CD8-positive, alpha-beta memory T cell (primary cell): ENCODE data around the gene NONO. TPM values are rescaled to one million over a fixed set of nuclear protein-coding genes. Genes with fewer than 3 reads are reported as not detected.
"Not testable (repeated sequence)": the region's sequence is repeated elsewhere in the genome, so short reads cannot be mapped to it uniquely, and the experiment has no call there.

Experiments used
- CTCF ChIA-PET: fragments of 350-600 bp; sonication (Branson Sonifier 250); formaldehyde crosslinking; loops from one replicate; lab custom pipeline; 2021; ENCODE audit warnings: antibody characterized with exemption; lab: Charles Lee
- POLR2A ChIA-PET: fragments of 350-600 bp; sonication (Branson Sonifier 250); formaldehyde crosslinking; loops from one replicate; lab custom pipeline; 2021; ENCODE audit warnings: antibody characterized with exemption; lab: Charles Lee
- DNase-seq, 5 donors: peaks; one replicate each; pipeline versions ENCODE4 v3.0.0 to v3.0.0-alpha.2; 2020 to 2022; ENCODE audit warnings: mixed read lengths in 1 of 5
- H3K27ac ChIP-seq: one replicate; pipeline ENCODE4 v1.7.0; 2013; ENCODE audit warnings: low read depth, mild to moderate bottlenecking, low read length, moderate library complexity
- H3K27me3 ChIP-seq: 2 replicates; pipeline ENCODE4 v1.7.0; 2013; ENCODE audit warnings: low read length, mild to moderate bottlenecking; ENCODE audit not compliant: insufficient read depth, poor library complexity, severe bottlenecking
- H3K36me3 ChIP-seq: 2 replicates; pipeline ENCODE4 v1.7.0; 2013; ENCODE audit warnings: mild to moderate bottlenecking, low read length, moderate library complexity; ENCODE audit not compliant: insufficient read depth
- H3K4me1 ChIP-seq: 2 replicates; pipeline ENCODE4 v1.7.0; 2013; ENCODE audit warnings: mild to moderate bottlenecking, low read length, moderate library complexity; ENCODE audit not compliant: insufficient read depth
- H3K4me3 ChIP-seq: 2 replicates; pipeline ENCODE4 v1.7.0; 2013; ENCODE audit warnings: mild to moderate bottlenecking, low read length
- H3K9me3 ChIP-seq: 2 replicates; pipeline ENCODE4 v1.7.0; 2013; ENCODE audit warnings: mild to moderate bottlenecking, low read length
- H3K27ac Mint-ChIP-seq, 8 donors: one replicate each; pipeline ENCODE4 v1.8.0; 2020 to 2021; ENCODE audit warnings: mixed read lengths in 8 of 8, mild to moderate bottlenecking in 6 of 8, inconsistent platforms in 3 of 8, moderate library complexity in 3 of 8
- H3K27me3 Mint-ChIP-seq, 2 donors: one replicate each; pipeline ENCODE4 v1.8.0; 2020 to 2021; ENCODE audit warnings: mixed read lengths in 2 of 2, mild to moderate bottlenecking in 1 of 2, moderate library complexity in 1 of 2
- H3K36me3 Mint-ChIP-seq, 3 donors: one replicate each; pipeline ENCODE4 v1.8.0; 2020 to 2021; ENCODE audit warnings: mixed read lengths in 3 of 3, inconsistent platforms in 1 of 3, mild to moderate bottlenecking in 1 of 3
- H3K4me1 Mint-ChIP-seq, 3 donors: one replicate each; pipeline ENCODE4 v1.8.0; 2020 to 2021; ENCODE audit warnings: mixed read lengths in 3 of 3, inconsistent platforms in 1 of 3, mild to moderate bottlenecking in 1 of 3
- H3K4me3 Mint-ChIP-seq, 7 donors: one replicate each; pipeline ENCODE4 v1.8.0; 2020 to 2021; ENCODE audit warnings: mixed read lengths in 7 of 7, mild to moderate bottlenecking in 6 of 7, moderate library complexity in 4 of 7, inconsistent platforms in 2 of 7
- H3K9me3 Mint-ChIP-seq, 5 donors: one replicate each; pipeline ENCODE4 v1.8.0; 2020 to 2022; ENCODE audit warnings: mixed read lengths in 5 of 5, mild to moderate bottlenecking in 3 of 5, moderate library complexity in 2 of 5, inconsistent platforms in 1 of 5
- polyA plus RNA-seq: library from polyadenylated mRNA; unstranded; fragments of 300-500 nt; fragmentation: Illumina TruSeq; gene quantifications from one replicate; pipeline ENCODE4 v1.2.3, GENCODE V29; 2021
- total RNA-seq, 2 experiments: library from RNA; stranded (reverse); gene quantifications; one replicate each; pipeline ENCODE4 v1.2.3, GENCODE V29; 2021

NONO gene
- total and polyA plus RNA-seq, 3 experiments from 2014 or later: 170 to 542 (median 532) TPM

DNA sequence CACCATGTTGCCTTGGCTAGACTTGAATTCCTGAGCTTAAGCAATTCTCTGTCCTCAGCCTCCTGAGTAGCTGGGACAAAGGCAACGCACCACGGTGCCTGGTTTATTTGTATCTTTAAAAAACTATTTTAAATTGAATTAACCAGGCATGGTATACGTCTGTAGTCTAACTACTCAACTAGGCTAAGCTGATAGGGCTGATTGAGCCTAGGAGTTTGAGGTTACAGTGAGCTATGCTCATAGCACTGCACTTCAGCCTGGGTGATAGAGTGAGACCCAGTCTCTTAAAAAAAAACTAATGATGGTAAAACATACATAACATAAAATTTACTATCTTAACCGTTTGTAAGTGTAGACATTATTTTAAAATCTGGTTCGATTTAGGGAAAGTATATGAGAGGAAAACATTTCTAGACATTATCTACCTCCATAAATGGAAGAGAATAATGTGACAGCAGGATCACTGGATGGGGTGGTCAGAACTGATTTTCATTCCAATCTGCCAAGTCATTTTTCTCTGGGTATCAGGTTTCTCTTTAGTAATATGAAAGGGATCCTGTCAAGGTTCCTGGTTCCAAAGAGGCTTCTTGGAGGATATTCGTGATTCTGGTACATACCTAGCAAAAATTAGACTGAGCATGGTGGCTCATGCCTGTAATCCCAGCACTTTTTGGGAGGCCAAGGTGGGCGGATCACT, 9.4 kb downstream of the NONO start:
- Mint-ChIP-seq H3K4me1 (peaks cover 8 to 20% (median 8%) of the 10 kb centered on the region in 3 donors), H3K4me3 (no peak overlapping the region), H3K27me3 (no peaks in the 10 kb centered on the region), H3K9me3 (no peaks in the 10 kb centered on the region), H3K36me3 (peaks cover 0 to 60% (median 3%) of the 10 kb centered on the region in 3 donors), H3K27ac (peak overlapping the region in 1 of 8 donors; percentile 54)
- Histone ChIP-seq H3K27me3 (no peaks in the 10 kb centered on the region), H3K36me3 (peaks cover 46% of the 10 kb centered on the region), H3K4me1 (no peaks in the 10 kb centered on the region), H3K4me3 (no peak overlapping the region), H3K27ac (no peak overlapping the region), H3K9me3 (no peaks in the 10 kb centered on the region)
- no peak for DNase-seq
- POLR2A ChIA-PET: no interaction called here
- CTCF ChIA-PET: interaction anchor here (1.3 to 1.7 kb wide), 2 partner anchors 9 to 114 kb away, joined by 3 to 6 read pairs; partner anchors contain the start of gene NONO

DNA sequence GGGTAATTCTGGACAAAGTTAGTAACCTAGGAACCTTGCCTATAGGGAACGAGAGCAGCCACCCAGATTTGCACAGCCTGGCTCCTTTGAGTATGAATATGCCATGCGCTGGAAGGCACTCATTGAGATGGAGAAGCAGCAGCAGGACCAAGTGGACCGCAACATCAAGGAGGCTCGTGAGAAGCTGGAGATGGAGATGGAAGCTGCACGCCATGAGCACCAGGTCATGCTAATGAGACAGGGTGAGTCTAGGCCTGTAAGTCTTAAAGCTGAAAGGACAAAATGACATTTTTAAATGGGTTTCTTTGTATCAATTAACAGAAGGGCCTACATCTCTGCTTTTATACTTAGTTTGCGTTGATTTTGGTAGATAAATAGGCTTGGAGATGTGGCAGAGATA, 13.4 kb downstream of the NONO start:
- Mint-ChIP-seq H3K27ac (peak overlapping the region in 1 of 8 donors; percentile 48), H3K4me1 (no peaks in the 10 kb centered on the region), H3K36me3 (peaks cover 2 to 75% (median 7%) of the 10 kb centered on the region in 3 donors), H3K4me3 (no peak overlapping the region), H3K27me3 (peaks cover 0 to 10% of the 10 kb centered on the region in 2 donors), H3K9me3 (no peaks in the 10 kb centered on the region)
- Histone ChIP-seq H3K27ac (no peak overlapping the region), H3K4me1 (no peaks in the 10 kb centered on the region), H3K36me3 (peaks cover 40% of the 10 kb centered on the region), H3K27me3 (no peaks in the 10 kb centered on the region), H3K4me3 (no peak overlapping the region), H3K9me3 (no peaks in the 10 kb centered on the region)
- DNase-seq: no peak
- ChIA-PET POLR2A (no interaction called here), CTCF (no interaction called here)

DNA sequence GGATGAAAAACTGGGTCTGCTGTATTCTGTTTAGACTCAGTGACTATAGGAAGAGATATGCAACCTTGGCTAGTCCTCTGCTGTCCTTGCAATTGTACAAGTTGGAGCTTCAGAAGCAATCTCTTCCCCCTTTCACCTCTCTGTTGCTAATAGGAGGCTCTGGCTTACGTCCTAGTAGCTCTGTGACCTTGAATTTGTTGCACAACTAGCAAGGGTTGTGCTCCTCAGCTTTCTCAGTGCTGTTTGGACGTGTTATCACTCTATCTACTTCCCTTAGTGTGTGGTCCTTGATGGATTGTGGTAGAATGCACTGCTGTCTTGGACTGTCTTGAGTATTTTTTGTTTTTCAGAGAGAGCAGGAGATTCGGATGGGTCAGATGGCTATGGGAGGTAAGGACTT, 14.7 kb downstream of the NONO start:
- H3K36me3 Mint-ChIP-seq: peaks cover 2 to 66% (median 7%) of the 10 kb centered on the region in 3 donors
- H3K36me3 ChIP-seq: peaks cover 36% of the 10 kb centered on the region
- CTCF ChIA-PET: no interaction called here

GRCh38 chrX:71300064-71300463, 16.6 kb downstream of the NONO start:
- H3K9me3 ChIP-seq, H3K27me3 Mint-ChIP-seq, H3K27ac Mint-ChIP-seq, H3K27ac ChIP-seq, H3K4me3 ChIP-seq, DNase-seq, H3K27me3 ChIP-seq, H3K9me3 Mint-ChIP-seq, H3K4me1 Mint-ChIP-seq, CTCF ChIA-PET, H3K4me3 Mint-ChIP-seq, H3K4me1 ChIP-seq, POLR2A ChIA-PET: not testable (repeated sequence)
- H3K36me3 Mint-ChIP-seq: peaks cover 2 to 62% (median 7%) of the 10 kb centered on the region in 3 donors
- peaks cover 26% of the 10 kb centered on the region for H3K36me3 ChIP-seq

More for the DNA sequence above, 14.7 kb downstream of the NONO start:
- H3K4me1 Mint-ChIP-seq: peaks cover 0 to 6% (median 6%) of the 10 kb centered on the region in 3 donors
- no peak overlapping the region for H3K4me3 Mint-ChIP-seq
- Histone ChIP-seq H3K4me1 (no peaks in the 10 kb centered on the region), H3K27me3 (no peaks in the 10 kb centered on the region), H3K9me3 (no peaks in the 10 kb centered on the region), H3K27ac (no peak overlapping the region), H3K4me3 (no peak overlapping the region)
- no peaks in the 10 kb centered on the region for H3K9me3 Mint-ChIP-seq
- DNase-seq: no peak
- POLR2A ChIA-PET: interaction anchor here (0.6 kb wide), 1 partner anchor 100 kb away, joined by 4 read pairs; no protein-coding TSS in a partner anchor
- H3K27ac Mint-ChIP-seq: peak overlapping the region in 1 of 8 donors; percentile 58
- H3K27me3 Mint-ChIP-seq: peaks cover 0 to 10% of the 10 kb centered on the region in 2 donors

GRCh38 chrX:71300495-71300894, 17.1 kb downstream of the NONO start:
- H3K9me3 ChIP-seq, H3K4me1 ChIP-seq, H3K4me3 ChIP-seq, DNase-seq, H3K27me3 Mint-ChIP-seq, H3K9me3 Mint-ChIP-seq, POLR2A ChIA-PET, H3K27ac ChIP-seq, H3K4me3 Mint-ChIP-seq, H3K4me1 Mint-ChIP-seq, H3K27me3 ChIP-seq, CTCF ChIA-PET: not testable (repeated sequence)
- Mint-ChIP-seq H3K27ac (peak overlapping the region in 1 of 8 donors; percentile 43), H3K36me3 (peaks cover 2 to 64% (median 7%) of the 10 kb centered on the region in 3 donors)
- peaks cover 26% of the 10 kb centered on the region for H3K36me3 ChIP-seq

GRCh38 chrX:71301195-71301924, 17.9 kb downstream of the NONO start, which contains the start of gene ITGB1BP2:
TSS of gene ITGB1BP2 (plus strand) at chrX:71301750. CDS start at chrX:71301807, 57 bp downstream.
- peaks cover 0 to 10% of the 10 kb centered on the region in 2 donors for H3K27me3 Mint-ChIP-seq
- CTCF ChIA-PET: no interaction called here

GRCh38 chrX:71302461-71303213, 19.2 kb downstream of the NONO start:
- Histone ChIP-seq H3K27me3 (no peaks in the 10 kb centered on the region), H3K4me3 (no peak overlapping the region), H3K4me1 (no peaks in the 10 kb centered on the region), H3K9me3 (no peaks in the 10 kb centered on the region), H3K36me3 (peaks cover 5% of the 10 kb centered on the region), H3K27ac (no peak overlapping the region)
- Mint-ChIP-seq H3K4me1 (peaks cover 0 to 6% (median 6%) of the 10 kb centered on the region in 3 donors), H3K27ac (peak overlapping the region in 4 of 8 donors; percentile 13 to 61 (median 48)), H3K27me3 (peaks cover 0 to 10% of the 10 kb centered on the region in 2 donors), H3K36me3 (peaks cover 2 to 46% (median 4%) of the 10 kb centered on the region in 3 donors), H3K9me3 (no peaks in the 10 kb centered on the region), H3K4me3 (no peak overlapping the region)
- POLR2A ChIA-PET: interaction anchor here (0.6 kb wide), 1 partner anchor 63 kb away, joined by 3 read pairs; no protein-coding TSS in a partner anchor
- CTCF ChIA-PET: no interaction called here
- no peak for DNase-seq

More at GRCh38 chrX:71301195-71301924, 17.9 kb downstream of the NONO start, which contains the start of gene ITGB1BP2:
- Histone ChIP-seq H3K4me3 (no peak within 1 kb of the TSS), H3K9me3 (no peaks in the 10 kb centered on the region), H3K27me3 (no peaks in the 10 kb centered on the region), H3K27ac (no peak within 1 kb of the TSS), H3K4me1 (no peaks in the 10 kb centered on the region), H3K36me3 (peaks cover 17% of the 10 kb centered on the region)
- Mint-ChIP-seq H3K27ac (peak within 1 kb of the TSS in 5 of 8 donors; percentile 13 to 80 (median 48)), H3K9me3 (no peaks in the 10 kb centered on the region), H3K4me1 (peaks cover 0 to 6% (median 6%) of the 10 kb centered on the region in 3 donors), H3K36me3 (peaks cover 2 to 59% (median 7%) of the 10 kb centered on the region in 3 donors), H3K4me3 (no peak within 1 kb of the TSS)
- POLR2A ChIA-PET: interaction anchor here (0.6 to 0.7 kb wide), 2 partner anchors 65 to 78 kb away, joined by 4 read pairs; no protein-coding TSS in a partner anchor
- DNase-seq: no peak
